A549 treated with CpdA at 1 μM for 4 hours (cell line): ENCODE data around the gene COX4I1. TPM values are rescaled to one million over a fixed set of nuclear protein-coding genes. Genes with fewer than 3 reads are reported as not detected.

Experiments used
- total RNA-seq: library from RNA; stranded (reverse); fragments of 200-300 nt; extraction: Qiagen RNA extraction; gene quantifications from 5 replicates; pipeline ENCODE4 v1.2.3, GENCODE V29; 2022; ENCODE audit warnings: low read depth

Gene COX4I1
- 764 to 850 TPM (median 793 TPM) in 5 replicates for total RNA-seq

GRCh38 chr16:85799497-85800320 is at the start of gene COX4I1, which contains the start of gene EMC8:
COX4I1 (plus strand) TSS chr16:85799695; CDS start chr16:85801206, 1,511 bp downstream.
EMC8 (minus strand) TSS chr16:85799544; CDS start chr16:85799295, 249 bp downstream.

GRCh38 chr16:85750827-85751697 is 48.4 kb upstream of the COX4I1 start, which contains the start of gene C16orf74:
C16orf74 (minus strand) TSS chr16:85751096; CDS start chr16:85735217, 15,879 bp downstream.

Other genes with a start within 250 kb of the COX4I1 start
- gene GSE1, start 186.4 kb upstream of the COX4I1 start, total RNA-seq, result 19.9 to 22.4 TPM (median 20.6 TPM) in 5 replicates
- gene GINS2, start 110.7 kb upstream of the COX4I1 start, total RNA-seq, result 28.5 to 32.7 TPM (median 32.3 TPM) in 5 replicates
- gene C16orf74, start 48.6 kb upstream of the COX4I1 start, total RNA-seq, result 9.5 to 18.9 TPM (median 16.3 TPM) in 5 replicates
- gene EMC8, start 151 bp upstream of the COX4I1 start, total RNA-seq, result 53.9 to 73.6 TPM (median 69.0 TPM) in 5 replicates
- 0.27 to 1.0 TPM (median 0.32 TPM) in 5 replicates for gene IRF8, start 99.5 kb downstream of the COX4I1 start, total RNA-seq